GM23338 (cell line): ENCODE results near the gene PPP1R37. TPM values are rescaled to one million over a fixed set of nuclear protein-coding genes. Genes with fewer than 3 reads are reported as not detected.

Source experiments
- ATAC-seq: fragments of 200-7000 bp; cut with Tn5 transposase; 3 replicates; pipeline ENCODE4 v1.9.1; 2020
- DNase-seq: peaks from one replicate; pipeline ENCODE4 v3.0.0-alpha.2; 2015; ENCODE audit warnings: low spot score
- H2AFZ ChIP-seq: fragments of 200-600 bp; sonication (generic); 2 replicates; pipeline ENCODE4 v1.8.0; 2016; ENCODE audit warnings: antibody characterized with exemption, mild to moderate bottlenecking, moderate library complexity
- H3F3A ChIP-seq: fragments of 200-600 bp; sonication (generic); replicated peaks from 2 replicates; pipeline ENCODE4 v1.8.0; 2017; ENCODE audit warnings: antibody characterized with exemption, mixed run types, low read depth
- H3K27ac ChIP-seq: fragments of 200-600 bp; sonication (generic); 2 replicates; pipeline ENCODE4 v1.6.1; 2016; ENCODE audit warnings: low read depth
- H3K27me3 ChIP-seq: fragments of 200-600 bp; sonication (generic); 2 replicates; pipeline ENCODE4 v1.8.0; 2016; ENCODE audit warnings: mild to moderate bottlenecking, mixed run types, moderate library complexity; ENCODE audit not compliant: insufficient read depth
- H3K36me3 ChIP-seq: fragments of 200-600 bp; sonication (generic); 2 replicates; pipeline ENCODE4 v1.8.0; 2016; ENCODE audit warnings: mild to moderate bottlenecking; ENCODE audit not compliant: insufficient read depth
- H3K4me1 ChIP-seq: fragments of 200-600 bp; sonication (generic); 2 replicates; pipeline ENCODE4 v1.8.0; 2016; ENCODE audit warnings: mild to moderate bottlenecking, moderate library complexity; ENCODE audit not compliant: insufficient read depth
- H3K4me2 ChIP-seq: fragments of 200-600 bp; sonication (generic); 2 replicates; pipeline ENCODE4 v1.7.1; 2017; ENCODE audit warnings: mixed run types
- H3K4me3 ChIP-seq: fragments of 200-600 bp; sonication (generic); 2 replicates; pipeline ENCODE4 v1.6.1; 2016; ENCODE audit warnings: mixed run types
- H3K79me2 ChIP-seq: fragments of 200-600 bp; sonication (generic); replicated peaks from 2 replicates; pipeline ENCODE4 v1.8.0; 2017; ENCODE audit warnings: mild to moderate bottlenecking; ENCODE audit not compliant: insufficient read depth
- H3K9me2 ChIP-seq: fragments of 200-600 bp; sonication (generic); 2 replicates; pipeline ENCODE4 v1.8.0; 2017; ENCODE audit not compliant: insufficient read depth
- H4K20me1 ChIP-seq: fragments of 200-600 bp; sonication (generic); replicated peaks from 2 replicates; pipeline ENCODE4 v1.8.0; 2017; ENCODE audit warnings: mild to moderate bottlenecking; ENCODE audit not compliant: insufficient read depth
- H3K27ac Mint-ChIP-seq: 2 replicates; pipeline ENCODE4 v1.8.0; 2020; ENCODE audit warnings: inconsistent platforms, mild to moderate bottlenecking, moderate library complexity, mixed read lengths
- H3K27me3 Mint-ChIP-seq: 3 replicates; pipeline ENCODE4 v1.8.0; 2022; ENCODE audit warnings: low read depth, mild to moderate bottlenecking, moderate library complexity, mixed read lengths, inconsistent platforms; ENCODE audit not compliant: insufficient read depth, poor library complexity
- H3K36me3 Mint-ChIP-seq: 3 replicates; pipeline ENCODE4 v1.8.0; 2021; ENCODE audit warnings: low read depth, mild to moderate bottlenecking, inconsistent platforms, moderate library complexity, mixed read lengths
- H3K4me1 Mint-ChIP-seq: 3 replicates; pipeline ENCODE4 v1.8.0; 2020; ENCODE audit warnings: mild to moderate bottlenecking, inconsistent platforms, mixed read lengths
- H3K4me3 Mint-ChIP-seq: 3 replicates; pipeline ENCODE4 v1.8.0; 2021; ENCODE audit warnings: moderate library complexity, mild to moderate bottlenecking, inconsistent platforms, mixed read lengths
- H3K9me3 Mint-ChIP-seq: 3 replicates; pipeline ENCODE4 v1.8.0; 2020; ENCODE audit warnings: moderate library complexity, mild to moderate bottlenecking, inconsistent platforms, mixed read lengths
- CTCF ChIP-seq, 2 experiments: fragments of 200-600 bp in 1 of 2; sonication (generic) in 1 of 2; conservative IDR thresholded peaks; 2 replicates each; pipeline versions ENCODE4 v1.5.1 to v1.6.1; 2016 to 2017; ENCODE audit warnings: antibody characterized with exemption in 2 of 2, low read depth in 2 of 2, mild to moderate bottlenecking in 2 of 2, moderate library complexity in 1 of 2
- JUNB ChIP-seq: IDR thresholded peaks from one replicate; pipeline ENCODE4 v1.6.1; 2016; ENCODE audit warnings: antibody characterized with exemption; ENCODE audit not compliant: unreplicated experiment
- NANOG ChIP-seq: IDR thresholded peaks from 2 replicates; pipeline ENCODE4 v1.6.1; 2016; ENCODE audit warnings: antibody characterized with exemption, borderline replicate concordance
- POLR2AphosphoS5 ChIP-seq: IDR thresholded peaks from 2 replicates; pipeline ENCODE4 v1.6.1; 2016; ENCODE audit warnings: antibody characterized with exemption, low read depth
- STAT1 ChIP-seq: IDR thresholded peaks from one replicate; pipeline ENCODE4 v1.6.1; 2016; ENCODE audit warnings: antibody characterized with exemption; ENCODE audit not compliant: unreplicated experiment
- ZNF462 ChIP-seq: fragments of 250-450 bp; sonication (Bioruptor Pico); IDR thresholded peaks from 2 replicates; pipeline ENCODE4 v1.5.0; 2020; ENCODE audit warnings: mild to moderate bottlenecking, moderate library complexity
- polyA plus RNA-seq: library from polyadenylated mRNA; unstranded; fragments of >200 nt; fragmentation: Nextera tagmentation; extraction: Ambion mirVana; gene quantifications from 2 replicates; pipeline ENCODE4 v1.2.1, GENCODE V29; 2016
- total RNA-seq: library from RNA; depleted of rRNA; stranded (reverse); fragments of >200 nt; shearing (Covaris generic); gene quantifications from 2 replicates; pipeline ENCODE4 v1.2.3, GENCODE V29; 2014

PPP1R37 gene
- total and polyA plus RNA-seq, 2 experiments from 2014 or later: 6.9 to 47.2 TPM

DNA sequence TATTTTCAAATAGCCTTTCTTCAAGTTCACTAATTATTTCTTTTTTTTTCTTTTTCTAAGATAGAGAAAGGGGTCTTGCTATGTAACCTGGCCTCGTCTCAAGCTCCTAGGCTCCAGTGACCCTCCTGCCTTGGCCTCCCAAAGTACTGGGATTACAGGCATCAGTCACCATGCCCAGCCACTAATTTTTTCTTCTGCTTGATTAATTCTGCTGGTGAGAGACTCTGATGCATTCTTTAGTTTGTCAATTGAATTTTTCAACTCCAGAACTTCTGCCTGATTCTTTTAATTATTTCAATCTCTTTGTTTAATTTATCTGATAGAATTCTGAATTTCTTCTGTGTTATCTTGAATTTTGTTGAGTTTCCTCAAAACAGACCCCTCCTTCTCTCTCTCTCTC, 97.0 kb downstream of the PPP1R37 start (continued):
- TF ChIP-seq ZNF462 (CRISPR knock-in tag) (no peak), NANOG (no peak), JUNB (no peak)

GRCh38 chr19:45191375-45191774, 98.4 kb downstream of the PPP1R37 start:
- H3K9me3 Mint-ChIP-seq: no peaks in the 10 kb centered on the region
- TF ChIP-seq CTCF (conservative IDR thresholded peaks at IDR 0.05; ENCODE audit: low read depth in 2 of 2): peak; percentile 27 to 57; a peak in 3 of 4 replicates
- no peak for TF ChIP-seq STAT1
- no peak for TF ChIP-seq POLR2AphosphoS5
- H3K27me3 Mint-ChIP-seq: peaks cover 4% of the 10 kb centered on the region
- no peak overlapping the region for H3K4me3 Mint-ChIP-seq
- H3K36me3 ChIP-seq: no peaks in the 10 kb centered on the region
- 0 out of 2 replicates have a peak, but pooled peaks cover 2% of the 10 kb centered on the region for H4K20me1 ChIP-seq
- DNase-seq (no peak), ATAC-seq (no peak)
- H3K27ac Mint-ChIP-seq: no peak overlapping the region
- H3F3A ChIP-seq: no peaks in the 10 kb centered on the region
- no peaks in the 10 kb centered on the region for H3K4me1 ChIP-seq
- no peaks in the 10 kb centered on the region; the same call in 2 of the 3 replicates for H3K4me1 Mint-ChIP-seq
- no peaks in the 10 kb centered on the region for H3K9me2 ChIP-seq
- H3K79me2 ChIP-seq: no peaks in the 10 kb centered on the region
- no peaks in the 10 kb centered on the region for H3K27me3 ChIP-seq
- no peak overlapping the region for H3K27ac ChIP-seq
- H3K4me2 ChIP-seq: no peak overlapping the region
- no peaks in the 10 kb centered on the region for H3K36me3 Mint-ChIP-seq
- no peak overlapping the region; the same call in 1 of the 2 replicates for H2AFZ ChIP-seq
- H3K4me3 ChIP-seq: no peak overlapping the region
